A673 (cell line): ENCODE results near the gene SCG2. TPM values are rescaled to one million over a fixed set of nuclear protein-coding genes. Genes with fewer than 3 reads are reported as not detected.

Experiments used
- BruUV-seq: library from RNA; stranded (reverse); fragments of 400-500 nt; replicated peaks from 2 replicates; lab custom pipeline; 2021; lab: Mats Ljungman, UMichigan
- CTCF ChIA-PET: fragments of 300-600 bp; sonication (Branson Sonifier 250); formaldehyde crosslinking; loops from one replicate; lab custom pipeline; 2022; ENCODE audit warnings: antibody characterized with exemption; lab: Charles Lee
- POLR2A ChIA-PET: fragments of 300-600 bp; sonication (Branson Sonifier 250); formaldehyde crosslinking; loops from one replicate; lab custom pipeline; 2022; ENCODE audit warnings: antibody characterized with exemption; ENCODE audit not compliant: low non-redundant PET; lab: Charles Lee
- DNase-seq: peaks from one replicate; pipeline ENCODE4 v3.0.0-alpha.2; 2015; ENCODE audit warnings: low spot score
- H3K27ac ChIP-seq: fragments of 200-600 bp; sonication (generic); 2 replicates; pipeline ENCODE4 v1.5.1; 2016; ENCODE audit warnings: mixed run types, low read depth, mild to moderate bottlenecking, mixed read lengths, antibody characterized with exemption, low read length; ENCODE audit not compliant: poor library complexity, severe bottlenecking
- H3K27me3 ChIP-seq: fragments of 200-600 bp; sonication (generic); replicated peaks from 2 replicates; pipeline ENCODE4 v1.6.1; 2017; ENCODE audit warnings: mixed run types, low read depth, mild to moderate bottlenecking, mixed read lengths, antibody characterized with exemption, low read length; ENCODE audit not compliant: insufficient read depth, poor library complexity
- H3K36me3 ChIP-seq: fragments of 200-600 bp; sonication (generic); 2 replicates; pipeline ENCODE4 v1.6.1; 2016; ENCODE audit warnings: mixed run types, mild to moderate bottlenecking, mixed read lengths, antibody characterized with exemption, low read length; ENCODE audit not compliant: insufficient read depth, poor library complexity, severe bottlenecking
- H3K4me1 ChIP-seq: fragments of 200-600 bp; sonication (generic); 2 replicates; pipeline ENCODE4 v1.6.1; 2017; ENCODE audit warnings: mixed run types, mild to moderate bottlenecking, mixed read lengths, antibody characterized with exemption, low read length; ENCODE audit not compliant: insufficient read depth, poor library complexity, severe bottlenecking
- H3K4me3 ChIP-seq: fragments of 200-600 bp; sonication (generic); 2 replicates; pipeline ENCODE4 v1.5.1; 2016; ENCODE audit warnings: low read depth, mixed run types, mild to moderate bottlenecking, mixed read lengths, low read length; ENCODE audit not compliant: poor library complexity, severe bottlenecking
- H3K9me3 ChIP-seq: fragments of 200-600 bp; sonication (generic); 2 replicates; pipeline ENCODE4 v1.6.1; 2016; ENCODE audit warnings: mixed run types, low read depth, mild to moderate bottlenecking, mixed read lengths, antibody characterized with exemption, low read length; ENCODE audit not compliant: poor library complexity, severe bottlenecking
- EZH2 ChIP-seq: fragments of 200-600 bp; sonication (generic); IDR thresholded peaks from 2 replicates; pipeline ENCODE4 v1.6.1; 2017; ENCODE audit warnings: borderline replicate concordance, low read depth, mild to moderate bottlenecking, mixed read lengths, antibody characterized with exemption, low read length; ENCODE audit not compliant: poor library complexity, severe bottlenecking
- intact Hi-C: fragments of 100-400 bp; cut with micrococcal nuclease; formaldehyde crosslinking; loops from one replicate; pipeline ENCODE4 v1.10.0; 2022; ENCODE audit not compliant: unreplicated experiment
- total RNA-seq: library from RNA; stranded (reverse); gene quantifications from 2 replicates; pipeline ENCODE4 v1.2.3, GENCODE V29; 2021
- TF ChIP-seq, protein P1 (sequence below): fragments of 300-800, 200-600 bp; sonication (generic); conservative IDR thresholded peaks from 2 replicates; pipeline ENCODE4 v1.5.1; 2017; ENCODE audit warnings: low read depth, mild to moderate bottlenecking, antibody characterized with exemption, low read length, moderate library complexity, mixed read lengths

SCG2 gene
- total RNA-seq, 1 experiment from 2014 or later, result 26.2 TPM

DNA sequence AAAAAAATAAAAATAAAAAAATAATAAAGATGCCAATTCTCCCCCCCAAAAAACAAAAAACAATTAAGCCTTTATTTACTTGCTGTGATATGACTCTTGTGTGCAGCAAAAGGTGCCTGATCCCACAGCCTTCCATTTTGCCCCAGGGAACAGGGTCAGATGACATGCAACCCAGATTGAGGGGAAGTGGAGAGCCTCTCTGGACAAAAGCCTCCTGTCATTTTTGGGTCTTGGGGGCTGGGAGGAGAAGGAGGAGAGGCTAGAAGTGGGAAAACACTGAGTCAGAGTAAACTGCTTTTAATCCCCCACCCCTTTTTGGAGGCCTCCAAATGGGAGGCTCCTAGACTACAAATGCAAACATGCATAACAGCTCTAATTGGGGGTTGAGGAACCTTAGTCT lies 46.6 kb upstream of the SCG2 start:
- BruUV-seq, result no TSS peak
- TF ChIP-seq, protein P1, sequence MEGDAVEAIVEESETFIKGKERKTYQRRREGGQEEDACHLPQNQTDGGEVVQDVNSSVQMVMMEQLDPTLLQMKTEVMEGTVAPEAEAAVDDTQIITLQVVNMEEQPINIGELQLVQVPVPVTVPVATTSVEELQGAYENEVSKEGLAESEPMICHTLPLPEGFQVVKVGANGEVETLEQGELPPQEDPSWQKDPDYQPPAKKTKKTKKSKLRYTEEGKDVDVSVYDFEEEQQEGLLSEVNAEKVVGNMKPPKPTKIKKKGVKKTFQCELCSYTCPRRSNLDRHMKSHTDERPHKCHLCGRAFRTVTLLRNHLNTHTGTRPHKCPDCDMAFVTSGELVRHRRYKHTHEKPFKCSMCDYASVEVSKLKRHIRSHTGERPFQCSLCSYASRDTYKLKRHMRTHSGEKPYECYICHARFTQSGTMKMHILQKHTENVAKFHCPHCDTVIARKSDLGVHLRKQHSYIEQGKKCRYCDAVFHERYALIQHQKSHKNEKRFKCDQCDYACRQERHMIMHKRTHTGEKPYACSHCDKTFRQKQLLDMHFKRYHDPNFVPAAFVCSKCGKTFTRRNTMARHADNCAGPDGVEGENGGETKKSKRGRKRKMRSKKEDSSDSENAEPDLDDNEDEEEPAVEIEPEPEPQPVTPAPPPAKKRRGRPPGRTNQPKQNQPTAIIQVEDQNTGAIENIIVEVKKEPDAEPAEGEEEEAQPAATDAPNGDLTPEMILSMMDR, result no peak
- TF ChIP-seq EZH2, result no peak
- H3K9me3 ChIP-seq, result peaks cover 6% of the 10 kb centered on the region
- ChIA-PET POLR2A (no interaction called here), CTCF (no interaction called here)
- no peak for DNase-seq
- H3K4me3 ChIP-seq, result no peak overlapping the region
- H3K27ac ChIP-seq, result no peak overlapping the region
- H3K27me3 ChIP-seq, result no peaks in the 10 kb centered on the region
- H3K4me1 ChIP-seq, result peaks cover 62% of the 10 kb centered on the region
- H3K36me3 ChIP-seq, result peaks cover 17% of the 10 kb centered on the region
- intact Hi-C loops, result no loop called here

DNA sequence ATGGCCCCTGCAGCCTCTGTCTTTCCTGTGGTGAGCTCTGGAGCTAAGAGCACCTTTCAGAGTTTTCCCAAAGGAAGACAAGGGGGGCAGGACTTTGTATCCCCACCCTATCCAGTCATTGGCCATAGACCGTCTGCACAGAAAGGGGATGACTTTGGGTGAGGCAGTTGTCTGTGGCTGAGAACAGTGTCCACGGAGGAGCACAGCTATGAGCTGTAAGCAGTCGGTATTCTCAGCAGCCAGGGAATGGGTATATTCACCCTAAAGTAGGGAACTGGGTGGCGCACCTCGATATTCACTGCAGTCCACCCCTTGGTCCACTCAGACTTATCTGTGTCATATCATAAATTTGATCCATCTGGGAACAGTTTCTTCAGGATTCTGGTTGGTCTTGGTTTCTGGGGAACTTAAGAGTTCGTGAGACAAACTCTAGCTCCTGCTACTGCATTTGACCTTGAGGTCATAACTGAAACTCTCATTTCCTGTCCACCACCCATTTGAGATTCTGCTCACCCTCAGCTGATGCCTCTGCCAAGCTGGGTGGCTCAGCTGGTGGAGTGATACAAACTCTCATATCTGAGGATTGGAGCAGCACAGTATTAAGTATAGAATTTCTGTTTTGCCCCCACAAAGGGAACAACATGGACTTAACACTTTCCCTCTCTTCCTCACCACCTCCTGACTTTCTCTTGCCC lies 45.2 kb upstream of the SCG2 start:
- CTCF ChIA-PET, result no interaction called here
- Histone ChIP-seq H3K9me3 (peaks cover 6% of the 10 kb centered on the region), H3K27ac (peak overlapping the region; percentile 47), H3K4me1 (peaks cover 64% of the 10 kb centered on the region), H3K27me3 (no peaks in the 10 kb centered on the region), H3K36me3 (peaks cover 15% of the 10 kb centered on the region), H3K4me3 (no peak overlapping the region)
- no TSS peak for BruUV-seq
- TF ChIP-seq, protein P1, result no peak
- no peak for TF ChIP-seq EZH2
- POLR2A ChIA-PET, result interaction anchor here (0.6 kb wide), 1 partner anchor 74 kb away, joined by 3 read pairs; no protein-coding TSS in a partner anchor
- no peak for DNase-seq
- intact Hi-C loops, result no loop called here

DNA sequence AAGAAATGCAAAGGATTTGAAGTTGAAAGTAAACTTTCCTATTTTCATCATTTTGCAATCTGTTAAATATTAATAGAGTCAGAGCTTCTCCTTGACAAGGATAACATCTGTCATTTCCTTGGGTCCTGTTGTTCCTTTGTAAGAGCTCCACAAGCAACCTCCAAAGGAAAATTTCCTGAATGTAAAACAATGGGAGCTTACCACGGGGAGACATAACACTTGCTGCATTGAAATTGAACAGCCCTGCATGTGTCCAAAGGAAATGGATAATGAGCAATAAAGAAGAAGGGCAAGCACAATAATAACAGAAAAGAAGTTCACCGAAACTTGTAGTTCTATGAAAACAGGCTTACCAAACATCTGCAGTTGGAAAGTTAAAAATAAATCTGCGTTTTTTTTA lies 42.0 kb upstream of the SCG2 start:
- CTCF ChIA-PET, result interaction anchor here (0.6 kb wide), 1 partner anchor 954 kb away, joined by 3 read pairs; no protein-coding TSS in a partner anchor
- POLR2A ChIA-PET, result interaction anchor here (0.5 to 0.7 kb wide), 2 partner anchors 445 to 1824 kb away, joined by 3 read pairs; no protein-coding TSS in a partner anchor
- H3K27me3 ChIP-seq, result no peaks in the 10 kb centered on the region

More for the DNA sequence above, 42.0 kb upstream of the SCG2 start:
- Histone ChIP-seq H3K4me1 (peaks cover 57% of the 10 kb centered on the region), H3K27ac (peak overlapping the region; percentile 70), H3K36me3 (peaks cover 19% of the 10 kb centered on the region), H3K9me3 (peaks cover 5% of the 10 kb centered on the region), H3K4me3 (no peak overlapping the region)
- TF ChIP-seq, protein P1, result no peak
- no peak for TF ChIP-seq EZH2
- peak; percentile 96 for DNase-seq
- intact Hi-C loops, result no loop called here
- BruUV-seq, result no TSS peak
